UCSD-AML1 (cell line): ENCODE data around the gene CRTC3.
"Not testable (repeated sequence)": the region's sequence is repeated elsewhere in the genome, so short reads cannot be mapped to it uniquely, and the experiment has no call there.

Source experiments
- DNase-seq: peaks from one replicate; lab custom pipeline; 2025; ENCODE audit not compliant: unreplicated experiment; lab: John Stamatoyannopoulos, UW

Gene CRTC3

DNA sequence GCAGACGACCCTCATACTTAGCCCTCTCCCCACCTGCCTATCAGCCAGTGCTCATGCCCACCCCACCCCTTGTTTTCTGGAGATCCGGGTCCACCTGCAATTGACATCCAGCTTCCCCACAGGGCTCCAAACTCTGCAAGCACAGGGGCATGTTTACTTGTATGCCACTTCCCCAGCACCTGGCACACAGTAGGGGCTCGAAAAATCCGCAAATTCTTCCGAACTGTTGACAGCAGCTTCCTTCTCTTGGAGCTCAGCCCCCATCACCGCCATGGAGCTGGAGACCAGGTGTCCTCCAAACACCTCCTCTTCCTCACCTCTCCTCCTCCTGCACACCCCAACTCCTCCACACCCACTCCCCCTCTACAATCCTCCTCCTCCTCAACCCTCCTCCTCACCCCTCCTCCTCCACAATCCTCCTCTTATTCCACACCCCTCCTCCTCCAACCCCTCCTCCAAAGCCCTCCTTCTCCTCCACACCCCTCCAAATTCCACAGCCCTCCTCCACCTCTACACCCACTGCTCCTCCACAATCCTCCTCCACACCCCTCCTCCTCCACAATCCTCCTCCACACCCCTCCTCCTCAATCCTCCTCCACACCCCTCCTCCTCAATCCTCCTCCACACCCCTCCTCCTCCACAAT is 117.1 kb downstream of the CRTC3 start:
- DNase-seq: no peak

DNA sequence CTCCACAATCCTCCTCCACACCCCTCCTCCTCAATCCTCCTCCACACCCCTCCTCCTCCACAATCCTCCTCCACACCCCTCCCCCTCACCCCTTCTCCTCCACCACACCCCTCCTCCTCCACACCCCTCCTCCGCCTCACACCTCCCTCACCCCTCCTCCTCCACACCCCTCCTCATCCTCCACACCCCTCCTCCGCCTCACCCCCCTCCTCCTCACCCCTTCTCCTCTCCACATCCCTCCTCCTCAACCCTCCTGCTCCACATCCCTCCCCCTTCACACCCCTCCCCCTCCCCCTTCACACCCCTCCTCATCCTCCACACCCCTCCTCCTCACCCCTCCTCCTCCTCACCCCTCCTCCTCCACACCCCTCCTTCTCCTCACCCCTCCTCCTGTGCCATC is 117.6 kb downstream of the CRTC3 start:
- no peak for DNase-seq

DNA sequence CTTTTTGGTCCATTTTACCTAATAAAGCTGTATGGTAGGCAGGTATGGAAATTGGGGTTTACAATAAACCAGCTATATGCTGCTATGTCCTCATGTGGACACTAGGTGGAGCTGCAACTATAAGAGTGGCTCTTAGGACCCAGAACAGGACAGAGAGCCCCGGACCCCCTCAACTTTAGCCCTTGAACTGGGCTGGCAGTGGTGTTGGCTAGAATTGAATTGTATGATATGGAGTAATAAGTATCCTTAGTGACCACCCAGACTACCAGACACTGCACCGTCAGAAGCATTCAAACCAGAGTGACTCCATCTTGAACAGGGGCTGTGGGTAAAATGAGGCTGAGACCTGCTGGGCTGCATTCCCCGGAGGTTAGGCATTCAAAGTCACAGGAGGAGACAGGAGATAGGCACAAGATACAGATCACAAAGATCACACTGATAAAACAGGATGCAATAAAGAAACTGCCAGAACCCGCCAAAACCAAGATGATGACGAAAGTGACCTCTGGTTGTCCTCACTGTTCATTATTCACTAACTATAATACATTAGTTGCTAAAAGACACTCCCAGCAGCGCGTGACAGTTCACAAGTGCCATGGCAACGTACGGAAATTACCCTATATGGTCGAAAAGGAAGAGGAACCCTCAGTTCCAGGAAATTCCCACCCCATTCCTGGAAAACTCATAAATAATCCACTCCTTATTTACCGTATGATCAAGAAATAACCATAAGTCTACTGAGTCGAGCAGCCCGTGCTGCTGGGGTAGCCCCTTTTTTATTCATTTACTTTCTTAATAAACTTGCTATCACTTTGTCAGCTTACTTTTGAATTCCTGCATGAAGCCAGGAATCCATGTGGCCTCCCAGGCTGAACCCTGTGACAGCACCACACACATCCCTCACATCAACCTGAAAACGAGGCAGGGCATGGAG is 118.7 kb downstream of the CRTC3 start:
- peak; percentile 60 for DNase-seq

DNA sequence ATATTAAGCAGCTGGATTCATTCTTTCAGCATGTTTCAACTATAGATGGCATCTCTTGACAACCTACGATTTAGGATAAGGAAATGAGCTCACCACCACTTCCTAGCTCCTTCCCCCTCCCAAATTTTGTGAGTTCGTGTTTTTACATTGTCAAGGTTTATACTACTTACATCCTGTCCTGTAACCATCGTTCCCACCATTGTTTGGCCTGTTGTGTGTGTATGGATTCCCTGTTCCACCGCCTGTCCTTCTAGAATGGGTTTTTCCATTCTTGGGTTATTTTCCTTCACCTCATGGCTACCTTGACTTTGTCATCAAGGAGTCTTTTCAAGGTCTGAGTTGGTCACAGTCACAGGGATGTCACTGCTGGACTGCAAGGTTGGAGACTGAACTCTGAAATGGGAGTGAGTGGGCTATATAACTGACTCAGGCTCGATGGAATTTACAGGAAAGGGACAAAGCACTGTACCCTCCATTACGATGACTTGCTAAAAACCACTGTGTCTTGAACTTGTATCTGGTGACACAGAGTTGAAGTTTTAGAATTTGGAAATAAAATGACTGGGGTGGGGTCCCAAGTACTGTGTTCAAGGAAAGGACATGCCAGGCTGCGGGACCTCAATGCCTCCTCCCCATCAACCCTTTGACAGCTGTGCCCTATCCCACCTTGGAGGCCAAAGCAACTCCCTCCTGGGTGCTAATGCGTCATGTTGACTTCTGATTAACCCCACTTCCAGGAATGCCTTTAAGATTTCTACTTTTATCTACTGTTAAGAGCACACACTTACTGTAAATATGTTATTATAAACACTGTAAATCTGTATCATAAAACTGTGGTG is 120.6 kb downstream of the CRTC3 start:
- DNase-seq: no peak

DNA sequence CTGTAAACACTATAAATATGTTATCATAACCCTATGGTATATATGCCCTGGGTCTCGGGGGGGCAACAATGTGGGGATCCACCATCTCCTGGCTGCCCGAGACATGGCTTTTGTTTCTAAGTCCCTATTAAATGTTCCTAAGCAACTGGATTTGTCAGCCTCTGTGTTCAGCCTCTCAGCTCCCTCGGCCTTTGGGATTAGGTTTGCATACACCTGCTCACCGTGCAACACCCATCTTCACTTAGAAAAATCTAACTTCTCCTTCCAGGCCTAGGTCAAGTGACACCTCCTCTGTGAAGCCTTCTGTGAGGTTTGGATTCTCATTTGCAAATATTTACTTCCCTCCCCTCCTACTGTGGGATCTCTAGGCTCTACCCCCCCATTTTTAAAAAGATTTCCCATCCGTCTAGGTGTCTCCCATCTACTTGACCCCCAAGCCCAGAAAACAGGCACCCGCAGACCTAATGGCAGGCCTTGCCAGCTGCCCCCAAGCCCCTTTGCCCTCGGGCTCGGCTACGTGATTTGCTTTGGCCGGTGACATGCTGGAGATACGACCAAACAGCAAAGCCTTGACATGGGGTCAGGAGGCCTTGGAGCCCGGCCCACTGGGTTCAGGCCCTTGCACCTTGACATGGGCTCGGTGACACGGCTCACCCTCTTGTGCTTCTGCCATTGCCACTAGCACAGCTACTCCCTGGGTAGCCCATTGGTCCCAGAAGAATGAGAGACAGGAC is 121.4 kb downstream of the CRTC3 start:
- DNase-seq: no peak

DNA sequence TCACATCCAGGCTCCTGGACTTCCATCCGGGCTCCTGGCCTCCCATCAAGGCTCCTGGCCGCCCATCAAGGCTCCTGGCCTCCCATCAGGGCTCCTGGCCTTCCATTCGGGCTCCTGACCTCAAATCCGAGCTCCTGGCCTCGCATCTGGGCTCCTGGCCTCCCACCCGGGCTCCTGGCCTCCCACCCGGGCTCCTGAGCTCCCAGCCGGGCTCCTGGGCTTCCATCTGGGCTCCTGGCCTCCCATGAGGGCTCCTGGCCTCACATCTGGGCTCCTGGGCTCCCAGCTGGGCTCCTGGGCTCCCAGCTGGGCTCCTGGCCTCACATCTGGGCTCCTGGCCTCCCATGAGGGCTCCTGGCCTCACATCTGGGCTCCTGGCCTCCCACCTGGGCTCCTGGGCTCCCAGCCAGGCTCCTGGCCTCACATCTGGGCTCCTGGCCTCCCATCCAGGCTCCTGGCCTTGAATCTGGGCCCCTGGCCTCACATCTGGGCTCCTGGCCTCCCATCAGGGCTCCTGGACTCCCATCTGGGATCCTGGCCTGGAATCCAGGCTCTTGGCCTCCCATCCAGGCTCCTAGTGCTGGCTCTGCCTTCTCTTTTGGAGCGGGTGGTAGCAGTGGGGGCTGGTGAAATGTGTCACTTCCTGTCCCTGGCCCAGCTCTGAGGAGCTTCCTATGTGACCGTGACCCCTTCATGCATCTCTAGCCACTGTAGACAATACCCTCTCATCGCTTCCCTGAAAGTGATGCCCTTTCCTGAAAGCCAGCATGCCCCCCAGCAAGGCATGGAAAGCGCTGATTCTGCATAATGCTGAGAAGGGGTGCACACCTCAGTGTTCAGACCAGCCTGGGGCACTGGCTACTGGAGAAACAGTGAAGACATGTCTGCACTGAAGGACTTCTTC is 124.8 kb downstream of the CRTC3 start:
- DNase-seq: peak; percentile 33

DNA sequence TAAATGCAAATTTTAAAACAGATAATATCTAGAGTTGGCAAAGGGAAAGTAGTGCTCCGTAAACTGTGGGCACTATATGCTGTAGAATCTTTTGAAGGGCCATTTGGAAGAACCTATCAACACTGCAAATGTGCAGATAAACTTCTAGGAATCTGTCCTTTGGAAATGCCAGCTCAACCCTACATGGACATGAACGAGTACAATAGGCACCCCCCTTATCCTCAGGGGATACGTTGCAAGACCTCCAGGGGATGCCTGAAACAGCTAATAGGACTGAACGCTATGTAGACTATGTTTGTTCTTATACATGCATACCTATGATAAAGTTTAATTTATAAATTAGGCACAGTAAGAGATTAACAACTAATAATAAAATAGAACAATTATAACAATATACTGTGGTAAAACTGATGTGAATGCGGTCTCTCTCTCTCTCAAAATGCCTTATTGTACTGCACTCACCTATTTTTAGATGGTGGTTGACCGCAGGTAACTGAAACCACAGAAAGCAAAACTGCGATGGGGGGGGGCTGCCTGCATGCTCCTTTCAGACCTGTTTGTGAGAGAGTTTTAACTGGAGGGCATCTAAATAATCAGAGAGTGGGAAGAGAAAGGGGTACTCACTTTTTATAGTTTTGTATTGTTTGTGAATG is 127.9 kb downstream of the CRTC3 start:
- DNase-seq: peak; percentile 34

DNA sequence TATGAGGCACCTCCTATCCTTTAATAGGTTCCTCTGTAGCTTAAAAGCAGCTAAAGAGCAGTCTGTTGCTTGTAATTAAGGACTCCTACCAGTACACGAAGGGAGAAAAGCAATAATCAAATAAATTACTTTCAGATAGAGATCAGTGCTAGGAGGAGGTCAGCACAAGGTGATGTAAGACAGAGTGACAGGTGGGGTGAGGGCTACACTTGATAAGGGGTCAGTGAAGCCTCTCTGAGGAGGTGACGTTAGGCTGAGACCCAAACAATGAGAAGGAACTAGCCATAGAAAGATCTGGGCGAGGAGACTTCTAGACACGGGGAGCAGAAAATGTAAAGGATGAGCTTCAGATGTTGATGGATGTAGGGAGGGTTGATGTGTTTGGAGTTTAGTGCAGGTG is 129.8 kb downstream of the CRTC3 start:
- DNase-seq: no peak

DNA sequence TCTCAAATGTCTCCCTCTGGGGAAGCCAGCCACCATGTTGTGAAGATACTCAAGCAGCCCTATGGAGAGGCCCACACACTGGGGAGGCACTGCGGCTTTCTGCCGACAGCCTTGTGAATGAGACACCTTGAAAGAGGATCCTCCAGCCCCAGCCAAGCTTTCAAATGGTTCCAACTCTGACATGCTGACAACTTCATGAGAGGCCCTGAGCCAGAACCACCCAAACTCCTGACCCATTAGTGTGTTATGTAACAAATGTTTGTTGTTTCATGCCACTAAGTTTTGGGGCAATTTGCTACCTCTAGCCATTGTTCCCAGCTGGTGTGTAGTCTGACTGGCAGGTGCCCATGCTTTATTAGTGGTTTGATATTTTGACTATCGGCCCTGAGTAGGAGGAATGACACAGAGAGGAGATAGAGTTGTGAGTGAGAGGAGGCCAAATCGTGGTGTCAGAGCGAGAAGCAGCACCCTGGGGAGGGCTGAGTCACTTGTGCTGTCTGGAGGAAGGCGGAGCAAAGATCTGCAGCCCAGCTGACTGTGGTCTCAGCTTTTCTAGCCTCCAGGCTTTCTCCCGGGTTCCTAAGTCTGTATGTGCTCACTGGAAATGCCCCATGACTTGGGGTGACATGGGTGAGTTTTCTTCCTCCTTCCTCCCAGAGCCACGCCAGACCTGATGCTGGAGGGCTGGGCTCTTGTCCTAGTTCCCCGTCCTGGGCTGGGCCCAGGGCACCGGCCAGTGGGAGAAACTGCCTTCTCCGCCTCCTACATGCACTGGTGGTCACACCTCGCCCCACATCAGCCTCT is 130.7 kb downstream of the CRTC3 start:
- DNase-seq: peak; percentile 59

DNA sequence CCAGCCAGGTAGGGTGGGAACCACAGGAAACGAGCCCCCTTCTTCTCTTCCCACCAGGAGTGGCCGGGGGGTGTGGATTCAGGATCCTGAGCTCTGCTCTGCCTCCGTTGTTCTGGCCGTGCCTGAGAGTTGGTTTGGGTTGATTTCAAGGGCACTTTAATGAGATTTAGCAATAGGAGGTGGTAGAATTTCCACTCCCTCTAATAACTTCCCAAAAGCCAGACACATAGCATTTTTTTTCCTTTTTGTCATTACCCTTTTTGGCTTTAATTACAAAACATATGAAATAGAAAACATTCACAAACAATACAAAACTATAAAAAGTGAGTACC is 131.2 kb downstream of the CRTC3 start:
- DNase-seq: not testable (repeated sequence)

DNA sequence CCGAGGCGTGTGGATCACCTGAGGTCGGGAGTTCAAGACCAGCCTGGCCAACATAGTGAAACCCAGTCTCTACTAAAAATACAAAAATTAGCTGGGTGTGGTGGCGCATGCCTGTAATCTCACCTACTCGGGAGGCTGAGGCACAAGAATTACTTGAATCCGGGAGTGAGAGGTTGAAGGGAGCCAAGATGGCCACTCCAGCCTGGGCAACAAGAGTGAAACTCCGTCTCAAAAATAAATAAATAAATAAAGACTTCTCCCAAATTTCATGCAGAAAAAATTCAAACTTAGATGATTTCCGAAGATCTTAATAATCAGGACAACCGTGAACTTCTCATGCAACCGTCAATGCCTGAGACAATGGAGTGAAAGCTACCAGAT is 134.3 kb downstream of the CRTC3 start:
- DNase-seq: not testable (repeated sequence)

DNA sequence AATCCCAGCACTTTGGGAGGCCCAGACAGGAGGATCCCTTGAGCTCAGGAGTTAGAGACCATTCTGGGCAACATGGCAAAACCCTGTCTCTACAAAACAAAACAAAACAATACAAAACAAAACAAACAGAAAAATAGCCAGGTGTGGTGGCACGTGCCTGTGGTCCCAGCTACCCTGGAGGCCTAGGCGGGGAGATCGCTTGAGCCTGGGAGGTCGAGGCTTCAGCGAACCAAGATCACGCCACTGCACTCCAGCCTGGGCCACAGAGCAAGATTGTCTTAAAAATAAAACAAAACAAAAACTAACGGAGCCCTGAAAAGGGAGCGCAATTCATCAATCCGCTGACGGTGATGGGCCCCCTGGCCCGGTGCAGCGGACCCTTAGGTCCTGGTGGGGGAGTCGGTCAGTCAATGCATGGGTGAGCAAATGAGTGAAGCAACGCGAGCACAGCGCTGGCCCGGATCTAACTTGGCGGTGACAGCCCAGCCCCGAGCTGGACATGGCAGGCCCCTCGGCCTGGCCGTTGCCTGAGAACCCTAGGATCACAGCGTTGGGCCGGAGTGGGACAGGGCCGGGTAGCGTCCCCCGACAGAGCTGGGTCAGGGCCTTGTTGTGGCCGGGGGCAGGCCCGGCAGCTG is 135.0 kb downstream of the CRTC3 start:
- no peak for DNase-seq

DNA sequence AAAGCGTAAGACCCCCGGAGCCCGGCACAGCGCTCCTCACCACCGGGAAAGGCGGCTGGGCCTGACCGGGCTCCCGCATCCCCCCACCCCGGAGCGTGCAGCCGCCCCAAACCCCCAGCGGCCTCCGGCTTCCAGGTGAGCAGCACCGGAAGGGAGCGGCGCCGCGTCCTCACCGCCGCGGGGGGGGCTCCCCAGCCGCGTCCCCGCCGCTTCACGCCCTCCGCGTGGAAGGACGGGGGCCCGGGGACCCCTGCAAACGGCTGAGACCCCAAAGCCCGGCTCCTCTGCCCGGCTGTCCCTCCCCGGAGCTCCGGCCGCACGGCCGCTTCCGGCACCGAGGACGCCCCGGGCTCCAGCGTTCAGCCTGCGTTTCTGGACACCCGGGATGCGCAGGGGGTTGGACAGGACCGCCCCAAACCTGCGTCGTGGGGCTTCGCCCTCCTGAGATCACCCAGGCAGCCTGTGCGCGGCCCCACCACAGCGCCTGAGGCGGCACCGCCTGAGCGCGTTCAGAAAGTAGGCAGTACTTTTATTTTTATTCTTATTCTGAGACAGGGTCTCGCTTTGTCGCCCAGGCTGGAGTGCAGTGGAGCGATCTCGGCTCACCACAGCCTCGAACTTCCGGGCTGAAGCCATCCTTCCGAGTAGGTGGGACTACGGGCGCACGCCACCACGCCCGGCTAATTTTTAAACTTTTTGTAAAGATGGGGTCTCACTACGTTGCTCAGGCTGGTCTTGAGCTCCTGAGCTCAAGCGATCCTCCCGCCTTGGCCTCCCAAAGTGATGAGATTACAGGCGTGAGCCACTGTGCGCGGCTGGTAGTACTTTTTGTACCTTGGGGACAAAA is 135.8 kb downstream of the CRTC3 start:
- no peak for DNase-seq

DNA sequence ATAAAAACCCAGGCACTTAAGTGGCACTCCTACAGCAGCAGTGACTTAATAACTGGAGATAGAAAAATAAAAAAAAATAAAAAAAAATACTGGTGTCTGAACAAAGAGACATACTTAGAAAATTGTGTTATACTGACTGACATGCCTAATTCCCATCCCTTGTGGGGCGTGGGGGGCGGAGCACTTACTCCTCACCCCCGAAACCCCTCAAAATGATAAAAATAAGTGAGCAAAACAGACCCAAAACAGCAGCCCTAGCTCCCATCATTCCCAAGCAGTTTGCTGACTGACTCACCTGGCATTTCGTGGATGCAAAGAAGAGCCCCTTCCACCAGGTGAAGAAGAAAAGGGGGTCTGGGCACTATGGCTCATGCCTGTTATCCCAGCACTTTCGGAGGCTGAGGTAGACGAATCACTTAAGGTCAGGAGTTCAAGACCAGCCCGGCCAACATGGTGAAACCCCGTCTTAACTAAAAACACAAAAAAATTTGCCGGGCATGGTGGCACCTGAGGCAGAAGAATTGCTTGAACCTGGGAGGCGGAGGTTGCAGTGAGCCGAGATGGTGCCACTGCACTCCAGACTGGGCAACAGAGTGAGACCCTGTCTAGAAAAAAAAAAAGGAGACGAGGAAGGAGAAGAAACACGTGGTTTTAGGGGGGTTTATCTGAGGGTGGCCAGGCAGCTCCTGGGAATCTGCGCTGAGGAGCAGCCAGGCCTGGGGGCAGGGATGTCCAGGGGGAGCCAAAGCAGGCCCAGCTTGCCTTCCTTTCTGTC is 136.6 kb downstream of the CRTC3 start:
- no peak for DNase-seq

DNA sequence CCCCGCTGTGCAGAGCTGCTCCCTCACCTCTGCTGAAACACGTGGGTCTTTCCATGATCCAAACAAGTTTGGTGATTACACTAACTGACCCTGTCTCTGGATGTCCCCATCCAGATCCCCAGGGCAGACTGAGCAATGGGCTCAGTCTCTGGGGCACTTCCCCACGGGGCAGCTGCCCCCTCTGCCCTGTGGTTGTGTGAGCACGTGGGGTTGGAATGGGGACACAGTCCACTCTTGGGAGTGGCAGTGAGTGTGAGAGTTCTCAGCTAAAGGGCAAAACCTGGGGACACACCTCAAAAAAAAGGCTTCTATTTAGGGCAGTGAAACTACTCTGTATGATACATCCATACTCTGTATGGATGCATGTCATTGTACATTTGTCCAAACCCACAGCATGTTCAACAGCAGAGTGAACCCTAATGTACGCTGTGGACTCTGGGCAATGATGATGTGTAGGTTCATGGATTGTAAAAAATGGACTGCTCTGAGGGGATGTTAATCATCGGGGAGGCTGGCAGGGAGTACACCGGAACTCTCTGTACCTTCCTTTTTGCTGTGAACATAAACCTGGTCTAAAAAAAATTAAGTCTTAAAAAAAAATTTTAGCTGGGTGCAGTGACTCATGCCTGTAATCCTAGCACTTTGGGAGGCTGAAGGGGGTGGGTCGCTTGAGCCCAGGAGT is 137.5 kb downstream of the CRTC3 start:
- DNase-seq: no peak

DNA sequence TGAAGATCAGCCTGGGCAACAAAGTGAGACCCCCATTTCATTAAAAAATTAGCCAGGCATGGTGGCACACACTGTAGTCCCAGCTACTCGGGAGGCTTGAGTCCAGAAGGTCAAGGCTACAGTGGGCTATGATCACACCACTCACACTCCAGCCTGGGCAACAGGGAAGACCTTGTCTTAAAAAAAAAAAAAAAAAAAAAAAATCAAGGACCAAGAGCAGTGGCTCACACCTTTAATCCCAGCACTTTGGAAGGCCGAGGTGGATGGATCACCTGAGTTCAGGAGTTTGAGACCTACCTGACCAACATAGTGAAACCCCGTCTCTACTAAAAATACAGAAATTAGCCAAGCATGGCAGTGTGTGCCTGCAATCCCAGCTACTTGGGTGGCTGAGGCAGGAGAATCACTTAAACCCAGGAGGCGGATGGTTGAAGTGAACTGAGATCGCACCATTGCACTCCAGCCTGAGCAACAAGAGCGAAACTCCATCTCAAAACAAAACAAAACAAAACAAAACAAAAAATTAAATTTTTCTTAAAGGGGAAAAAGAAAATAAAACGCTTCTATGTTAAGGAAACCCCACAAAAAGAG is 138.1 kb downstream of the CRTC3 start:
- not testable (repeated sequence) for DNase-seq
